Brain microvascular endothelial cell (primary cell): ENCODE data around the gene LIMK2.

Experiments used
- DNase-seq: peaks from one replicate; pipeline ENCODE4 v3.0.0-alpha.2; 2020
- H3K27ac ChIP-seq: fragments of 250-450 bp; sonication (Bioruptor Pico); 2 replicates; pipeline ENCODE4 v1.5.1; 2020; ENCODE audit warnings: mild to moderate bottlenecking, moderate library complexity
- H3K27me3 ChIP-seq: fragments of 250-450 bp; sonication (Bioruptor Pico); replicated peaks from 2 replicates; pipeline ENCODE4 v1.5.1; 2020; ENCODE audit warnings: mild to moderate bottlenecking
- H3K36me3 ChIP-seq: fragments of 250-450 bp; sonication (Bioruptor Pico); replicated peaks from 2 replicates; pipeline ENCODE4 v1.5.1; 2020; ENCODE audit warnings: mild to moderate bottlenecking
- H3K4me3 ChIP-seq: 2 replicates; pipeline ENCODE4 v1.5.1; 2011; ENCODE audit warnings: low read depth, mild to moderate bottlenecking, control low read depth, low read length, moderate library complexity
- in situ Hi-C: cut with HindIII; loops from 2 replicates; pipeline ENCODE4 v1.10.0; 2017; ENCODE audit warnings: low sequenced_read_pairs, low pct_ligation_motif_present
- TF ChIP-seq, protein P1 (sequence below): IDR thresholded peaks from 2 replicates; pipeline ENCODE4 v1.5.1; 2011; ENCODE audit warnings: low read depth, mild to moderate bottlenecking, moderate library complexity, low read length, control low read depth, inconsistent platforms; ENCODE audit errors: missing control alignments

Gene LIMK2

DNA sequence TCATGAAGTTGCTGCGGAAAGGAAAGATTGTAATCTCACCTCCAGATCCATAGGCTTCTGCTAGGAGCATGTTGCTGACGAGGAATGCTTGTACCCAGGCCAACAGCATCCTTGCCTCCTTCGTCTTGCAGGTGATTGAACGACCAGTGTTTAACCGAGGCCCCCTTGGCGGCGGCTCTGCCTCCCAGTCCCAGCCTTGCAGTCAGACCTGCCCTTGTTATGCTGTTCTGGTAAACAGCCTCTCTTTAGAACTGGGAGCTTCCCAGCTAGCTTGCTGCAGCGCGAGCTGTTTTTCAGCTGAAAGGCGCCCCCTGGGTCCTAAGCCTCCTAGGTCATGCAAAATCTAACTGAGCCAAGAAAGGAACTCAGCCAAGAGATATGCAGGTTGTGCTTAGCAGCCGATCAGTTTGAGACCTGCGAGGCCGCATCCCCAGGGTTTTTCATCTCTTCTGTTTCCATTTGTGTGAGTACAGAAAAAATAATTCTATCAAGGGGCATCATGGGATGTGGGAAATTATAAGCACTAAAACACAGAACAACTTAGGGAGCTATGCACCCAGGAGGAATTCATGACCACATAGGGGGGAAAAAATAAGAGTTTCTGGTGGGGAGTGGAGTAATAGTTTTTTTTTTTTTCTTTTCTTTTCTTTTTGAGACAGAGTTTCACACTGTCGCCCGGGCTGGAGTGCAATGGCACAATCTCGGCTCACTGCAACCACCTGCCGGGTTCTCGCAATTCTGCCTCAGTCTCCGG is 80.3 kb downstream of the LIMK2 start, which contains the start of gene PIK3IP1:
Gene PIK3IP1 (minus strand): TSS at position 253 of the 754 bp plus-strand sequence. CDS start 144 bp downstream, at position 109.
- H3K36me3 ChIP-seq: peaks cover 2% of the 10 kb centered on the region
- H3K27ac ChIP-seq: no peak within 1 kb of the TSS
- in situ Hi-C loops: no loop called here
- TF ChIP-seq, protein P1, sequence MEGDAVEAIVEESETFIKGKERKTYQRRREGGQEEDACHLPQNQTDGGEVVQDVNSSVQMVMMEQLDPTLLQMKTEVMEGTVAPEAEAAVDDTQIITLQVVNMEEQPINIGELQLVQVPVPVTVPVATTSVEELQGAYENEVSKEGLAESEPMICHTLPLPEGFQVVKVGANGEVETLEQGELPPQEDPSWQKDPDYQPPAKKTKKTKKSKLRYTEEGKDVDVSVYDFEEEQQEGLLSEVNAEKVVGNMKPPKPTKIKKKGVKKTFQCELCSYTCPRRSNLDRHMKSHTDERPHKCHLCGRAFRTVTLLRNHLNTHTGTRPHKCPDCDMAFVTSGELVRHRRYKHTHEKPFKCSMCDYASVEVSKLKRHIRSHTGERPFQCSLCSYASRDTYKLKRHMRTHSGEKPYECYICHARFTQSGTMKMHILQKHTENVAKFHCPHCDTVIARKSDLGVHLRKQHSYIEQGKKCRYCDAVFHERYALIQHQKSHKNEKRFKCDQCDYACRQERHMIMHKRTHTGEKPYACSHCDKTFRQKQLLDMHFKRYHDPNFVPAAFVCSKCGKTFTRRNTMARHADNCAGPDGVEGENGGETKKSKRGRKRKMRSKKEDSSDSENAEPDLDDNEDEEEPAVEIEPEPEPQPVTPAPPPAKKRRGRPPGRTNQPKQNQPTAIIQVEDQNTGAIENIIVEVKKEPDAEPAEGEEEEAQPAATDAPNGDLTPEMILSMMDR: peak; percentile 69
- H3K27me3 ChIP-seq: no peaks in the 10 kb centered on the region
- DNase-seq: peak; percentile 84
- H3K4me3 ChIP-seq: peak within 1 kb of the TSS; percentile 71

GRCh38 chr22:31295360-31295759 is 83.3 kb downstream of the LIMK2 start:
- H3K27me3 ChIP-seq: no peaks in the 10 kb centered on the region
- TF ChIP-seq, protein P1: no peak
- H3K36me3 ChIP-seq: no peaks in the 10 kb centered on the region
- no peak for DNase-seq
- in situ Hi-C loops: no loop called here
- H3K4me3 ChIP-seq: no peak overlapping the region
- H3K27ac ChIP-seq: no peak overlapping the region

DNA sequence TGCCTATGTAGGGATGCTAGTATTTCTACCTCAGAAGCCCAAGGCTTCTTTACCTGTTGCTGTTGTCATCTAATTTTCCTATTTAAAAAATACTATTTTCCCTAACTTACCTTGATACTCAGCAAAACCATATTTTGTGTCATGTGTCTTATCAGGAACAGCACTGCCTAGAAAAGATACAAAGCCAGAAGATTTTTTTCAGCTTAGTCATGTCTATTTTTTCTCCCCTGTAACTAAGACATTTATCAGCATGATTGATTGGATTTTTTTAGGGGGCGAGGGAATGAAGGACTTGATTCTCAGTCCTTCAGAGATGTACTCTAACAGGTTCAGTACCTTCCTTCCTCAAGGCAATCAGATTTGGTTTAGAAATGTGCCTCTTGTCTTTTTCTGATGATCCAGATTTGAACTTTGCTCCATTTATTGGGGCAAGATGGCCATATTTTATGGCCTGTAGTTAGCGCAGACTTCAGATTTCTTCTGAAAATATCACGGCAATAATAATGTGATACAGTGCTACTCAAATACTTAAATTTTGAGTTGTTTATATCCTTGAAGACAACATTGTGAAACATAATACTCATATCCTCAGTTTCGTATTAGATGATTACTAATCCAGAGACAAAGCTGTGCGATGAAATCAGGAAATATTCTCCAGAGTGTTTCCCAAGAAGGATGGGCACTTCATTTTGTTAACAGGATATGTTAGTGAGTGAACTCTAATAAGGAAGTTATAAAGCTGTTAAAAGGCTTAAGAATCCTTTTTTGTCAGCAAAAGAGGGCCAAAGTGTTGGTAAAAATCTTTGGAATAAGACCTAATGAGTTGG is 83.9 kb downstream of the LIMK2 start:
- H3K4me3 ChIP-seq: no peak overlapping the region
- H3K27ac ChIP-seq: peak overlapping the region; percentile 12
- H3K36me3 ChIP-seq: no peaks in the 10 kb centered on the region
- TF ChIP-seq, protein P1: no peak
- DNase-seq: no peak
- H3K27me3 ChIP-seq: peaks cover 2% of the 10 kb centered on the region
- in situ Hi-C loops: no loop called here

GRCh38 chr22:31300896-31301295 is 88.8 kb downstream of the LIMK2 start:
- in situ Hi-C loops: no loop called here
- H3K36me3 ChIP-seq: no peaks in the 10 kb centered on the region
- TF ChIP-seq, protein P1: no peak
- peaks cover 3% of the 10 kb centered on the region for H3K27me3 ChIP-seq
- no peak for DNase-seq
- no peak overlapping the region for H3K4me3 ChIP-seq
- no peak overlapping the region for H3K27ac ChIP-seq

DNA sequence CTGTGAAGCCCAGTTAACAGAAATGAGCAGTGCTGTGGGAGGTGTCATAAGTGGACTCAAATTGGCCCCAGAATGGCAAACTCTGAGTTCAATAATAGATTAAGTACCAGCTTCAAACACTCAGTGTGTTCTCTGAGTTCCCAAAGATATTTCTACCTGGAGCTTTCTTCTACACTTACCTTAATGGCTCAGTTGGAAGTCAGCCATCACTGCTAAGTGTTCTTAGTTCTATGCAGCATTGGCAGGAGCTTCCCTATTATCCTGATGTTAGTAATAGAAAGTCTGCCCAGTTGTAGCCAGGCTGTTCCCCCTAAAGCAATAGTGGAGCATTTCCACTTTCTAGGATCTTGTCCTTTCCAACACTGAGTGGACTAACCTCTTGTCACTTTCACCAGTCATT is 89.9 kb downstream of the LIMK2 start:
- TF ChIP-seq, protein P1: no peak
- in situ Hi-C loops: no loop called here
- no peak for DNase-seq
- peaks cover 3% of the 10 kb centered on the region for H3K27me3 ChIP-seq
- no peak overlapping the region for H3K27ac ChIP-seq
- H3K36me3 ChIP-seq: no peaks in the 10 kb centered on the region
- no peak overlapping the region for H3K4me3 ChIP-seq
